Ishikawa (cell line): Measurements from ENCODE around the gene WFDC1.

ENCODE experiments used
- CEBPB ChIP-seq: IDR thresholded peaks from 2 replicates; pipeline ENCODE4 v1.6.1; 2012
- CREB1 ChIP-seq: IDR thresholded peaks from 2 replicates; pipeline ENCODE4 v1.6.1; 2012; ENCODE audit warnings: low read depth
- EGR1 ChIP-seq: IDR thresholded peaks from 2 replicates; pipeline ENCODE4 v1.6.1; 2012
- EP300 ChIP-seq: IDR thresholded peaks from 2 replicates; pipeline ENCODE4 v1.6.1; 2012; ENCODE audit warnings: borderline replicate concordance
- FOXM1 ChIP-seq: IDR thresholded peaks from 2 replicates; pipeline ENCODE4 v1.6.1; 2012; ENCODE audit warnings: low read depth, borderline replicate concordance
- MAX ChIP-seq: IDR thresholded peaks from 2 replicates; pipeline ENCODE4 v1.6.1; 2012
- NFIC ChIP-seq: IDR thresholded peaks from 2 replicates; pipeline ENCODE4 v1.6.1; 2012
- RAD21 ChIP-seq: IDR thresholded peaks from 2 replicates; pipeline ENCODE4 v1.6.1; 2012; ENCODE audit warnings: low read depth
- REST ChIP-seq: IDR thresholded peaks from 2 replicates; pipeline ENCODE4 v1.6.1; 2012; ENCODE audit warnings: low read depth, mild to moderate bottlenecking
- TAF1 ChIP-seq: IDR thresholded peaks from 2 replicates; pipeline ENCODE4 v1.6.1; 2012; ENCODE audit warnings: low read depth, mild to moderate bottlenecking
- TCF12 ChIP-seq: IDR thresholded peaks from 2 replicates; pipeline ENCODE4 v1.6.1; 2012; ENCODE audit warnings: low read depth
- TEAD4 ChIP-seq: IDR thresholded peaks from 2 replicates; pipeline ENCODE4 v1.6.1; 2012
- USF1 ChIP-seq: IDR thresholded peaks from 2 replicates; pipeline ENCODE4 v1.6.1; 2012
- YY1 ChIP-seq: IDR thresholded peaks from 2 replicates; pipeline ENCODE4 v1.6.1; 2012; ENCODE audit warnings: low read depth
- ZBTB7A ChIP-seq: IDR thresholded peaks from 2 replicates; pipeline ENCODE4 v1.6.1; 2012; ENCODE audit warnings: low read depth

WFDC1 gene

GRCh38 chr16:84302111-84302954, 7.7 kb downstream of the WFDC1 start:
- TF ChIP-seq USF1 (no peak), CEBPB (no peak), TAF1 (no peak), MAX (no peak), CREB1 (no peak), ZBTB7A (no peak), TEAD4 (no peak), NFIC (no peak), FOXM1 (no peak), EP300 (no peak), YY1 (no peak), REST (no peak), TCF12 (no peak), EGR1 (no peak), RAD21 (no peak)

GRCh38 chr16:84303023-84303422, 8.3 kb downstream of the WFDC1 start:
- TF ChIP-seq ZBTB7A, result no peak
- TF ChIP-seq TEAD4, result no peak
- no peak for TF ChIP-seq FOXM1
- TF ChIP-seq EP300, result no peak
- no peak for TF ChIP-seq USF1
- TF ChIP-seq MAX, result no peak
- TF ChIP-seq EGR1, result no peak
- TF ChIP-seq TCF12, result no peak
- no peak for TF ChIP-seq RAD21
- no peak for TF ChIP-seq YY1
- no peak for TF ChIP-seq CEBPB
- TF ChIP-seq CREB1, result no peak
- TF ChIP-seq NFIC, result no peak

GRCh38 chr16:84303516-84303915, 8.8 kb downstream of the WFDC1 start:
- TF ChIP-seq REST (no peak), CREB1 (no peak), MAX (no peak), TAF1 (no peak), TEAD4 (no peak), CEBPB (no peak), USF1 (no peak), TCF12 (no peak), NFIC (no peak), RAD21 (no peak), YY1 (no peak), EP300 (no peak), EGR1 (no peak), ZBTB7A (no peak), FOXM1 (no peak)

- TF ChIP-seq ZBTB7A (no peak), TCF12 (no peak), FOXM1 (no peak), EGR1 (no peak), EP300 (no peak), NFIC (no peak), TAF1 (no peak), TEAD4 (no peak), CEBPB (no peak), USF1 (no peak), RAD21 (no peak), REST (no peak), CREB1 (no peak), MAX (no peak), YY1 (no peak)
Measured at GRCh38 chr16:84306564-84306963, 11.9 kb downstream of the WFDC1 start.
